GM12874 (cell line): Measurements from ENCODE around the gene RNF10.

Source experiments
- TF ChIP-seq, protein P1 (sequence below): IDR thresholded peaks from 2 replicates; pipeline ENCODE4 v1.5.1; 2011; ENCODE audit warnings: low read depth, mild to moderate bottlenecking, control low read depth, low read length, moderate library complexity; ENCODE audit not compliant: insufficient read depth

Gene RNF10

DNA sequence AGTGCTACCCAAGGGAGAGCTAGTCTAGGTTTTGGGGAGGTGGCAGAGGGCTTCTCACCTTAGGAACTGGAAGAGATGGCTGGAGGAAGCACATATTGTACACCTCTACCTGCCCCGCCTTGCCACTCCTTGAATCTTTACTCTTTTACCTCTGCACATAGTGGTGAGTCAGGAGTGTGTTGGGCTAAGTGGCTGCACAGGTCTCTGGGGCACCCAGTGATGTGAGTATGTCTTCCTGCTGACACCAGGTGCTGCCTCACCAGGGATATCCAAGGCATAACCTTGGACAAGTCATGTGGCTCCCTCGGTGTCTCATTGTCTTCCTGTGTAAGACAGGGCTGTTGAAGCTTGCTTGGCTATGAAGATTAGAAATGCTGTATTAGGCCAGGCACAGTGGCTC is 86.5 kb downstream of the RNF10 start:
- TF ChIP-seq, protein P1, sequence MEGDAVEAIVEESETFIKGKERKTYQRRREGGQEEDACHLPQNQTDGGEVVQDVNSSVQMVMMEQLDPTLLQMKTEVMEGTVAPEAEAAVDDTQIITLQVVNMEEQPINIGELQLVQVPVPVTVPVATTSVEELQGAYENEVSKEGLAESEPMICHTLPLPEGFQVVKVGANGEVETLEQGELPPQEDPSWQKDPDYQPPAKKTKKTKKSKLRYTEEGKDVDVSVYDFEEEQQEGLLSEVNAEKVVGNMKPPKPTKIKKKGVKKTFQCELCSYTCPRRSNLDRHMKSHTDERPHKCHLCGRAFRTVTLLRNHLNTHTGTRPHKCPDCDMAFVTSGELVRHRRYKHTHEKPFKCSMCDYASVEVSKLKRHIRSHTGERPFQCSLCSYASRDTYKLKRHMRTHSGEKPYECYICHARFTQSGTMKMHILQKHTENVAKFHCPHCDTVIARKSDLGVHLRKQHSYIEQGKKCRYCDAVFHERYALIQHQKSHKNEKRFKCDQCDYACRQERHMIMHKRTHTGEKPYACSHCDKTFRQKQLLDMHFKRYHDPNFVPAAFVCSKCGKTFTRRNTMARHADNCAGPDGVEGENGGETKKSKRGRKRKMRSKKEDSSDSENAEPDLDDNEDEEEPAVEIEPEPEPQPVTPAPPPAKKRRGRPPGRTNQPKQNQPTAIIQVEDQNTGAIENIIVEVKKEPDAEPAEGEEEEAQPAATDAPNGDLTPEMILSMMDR, result no peak

DNA sequence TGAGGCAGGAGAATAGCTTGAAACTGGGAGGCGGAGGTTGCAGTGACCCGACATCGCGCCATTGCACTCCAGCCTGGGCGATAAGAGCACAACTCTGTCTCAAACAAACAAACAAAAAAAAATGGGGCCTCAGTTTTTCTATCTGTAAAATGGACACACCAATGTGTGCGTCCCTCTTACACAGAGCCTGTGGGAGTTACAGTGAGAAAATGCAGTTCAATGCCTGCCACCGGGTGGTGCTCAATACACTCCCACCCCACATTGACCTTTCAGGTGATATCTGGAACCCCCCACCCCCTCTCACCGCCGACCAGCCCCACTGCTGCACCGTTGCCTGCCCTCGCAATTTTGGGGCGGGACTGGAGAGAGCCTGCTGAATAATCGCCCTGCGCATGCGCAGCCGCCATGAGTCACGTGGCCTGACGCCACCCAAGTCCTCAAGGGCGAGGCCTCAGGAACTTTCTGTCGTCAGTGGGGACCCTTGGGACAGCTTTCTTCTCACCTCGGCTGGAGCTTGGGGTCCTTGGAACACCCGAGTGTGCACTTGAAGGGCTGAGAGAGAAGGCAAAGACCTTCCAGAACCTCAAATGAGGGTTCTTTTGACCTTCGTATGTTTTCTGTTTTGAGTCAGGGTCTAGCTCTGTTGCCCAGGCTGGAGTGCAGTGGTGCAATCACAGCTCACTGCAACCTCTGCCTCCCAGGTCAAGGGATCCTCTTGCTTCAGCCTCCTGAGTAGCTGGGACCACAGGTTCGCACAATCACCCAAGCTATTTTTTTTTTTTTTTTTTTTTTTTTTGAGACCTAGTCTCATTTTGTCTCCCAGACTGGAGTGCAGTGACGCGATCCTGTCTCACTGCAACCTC is 91.6 kb downstream of the RNF10 start:
- TF ChIP-seq, protein P1, result peak; percentile 49; the same call in 1 of the 2 replicates
